DND-41 (cell line): ENCODE measurements around the gene GRAMD2B.

ENCODE experiments used
- CTCF ChIP-seq: IDR thresholded peaks from 2 replicates; pipeline ENCODE4 v1.5.1; 2012; ENCODE audit warnings: borderline replicate concordance, low read length, moderate library complexity, mild to moderate bottlenecking; ENCODE audit not compliant: poor library complexity, severe bottlenecking; ENCODE audit errors: extremely low read depth
- EZH2 ChIP-seq: IDR thresholded peaks from 3 replicates; pipeline ENCODE4 v1.6.1; 2012; ENCODE audit warnings: borderline replicate concordance, low read depth, mild to moderate bottlenecking, moderate library complexity, low read length, inconsistent platforms; ENCODE audit not compliant: severe bottlenecking

DNA sequence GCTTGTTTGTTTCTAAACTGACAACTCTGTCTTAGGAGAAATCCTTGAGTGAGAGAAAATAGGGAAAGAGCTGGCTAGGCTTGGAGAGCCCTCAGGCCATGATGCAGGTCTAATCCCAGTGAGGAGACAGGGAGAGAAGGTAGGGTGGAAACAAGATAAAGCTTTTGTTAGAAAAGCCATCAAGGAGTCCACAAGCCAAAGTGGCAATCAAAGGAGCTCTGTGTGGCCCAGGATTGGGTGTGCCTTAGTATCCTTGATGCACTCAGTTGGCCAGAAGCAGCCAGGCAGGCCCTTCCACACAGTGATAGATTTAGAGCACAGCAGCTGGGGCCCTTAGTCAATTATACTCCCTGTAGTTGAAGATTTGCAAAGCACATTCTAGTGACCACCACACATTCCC, 97.9 kb downstream of the GRAMD2B start:
- no peak for TF ChIP-seq CTCF
- no peak for TF ChIP-seq EZH2
